ENCODE results near the gene TEX54. TPM values are rescaled to one million over a fixed set of nuclear protein-coding genes. Genes with fewer than 3 reads are reported as not detected.

TEX54 gene
- total and polyA plus RNA-seq, 11 donors, result not detected

DNA sequence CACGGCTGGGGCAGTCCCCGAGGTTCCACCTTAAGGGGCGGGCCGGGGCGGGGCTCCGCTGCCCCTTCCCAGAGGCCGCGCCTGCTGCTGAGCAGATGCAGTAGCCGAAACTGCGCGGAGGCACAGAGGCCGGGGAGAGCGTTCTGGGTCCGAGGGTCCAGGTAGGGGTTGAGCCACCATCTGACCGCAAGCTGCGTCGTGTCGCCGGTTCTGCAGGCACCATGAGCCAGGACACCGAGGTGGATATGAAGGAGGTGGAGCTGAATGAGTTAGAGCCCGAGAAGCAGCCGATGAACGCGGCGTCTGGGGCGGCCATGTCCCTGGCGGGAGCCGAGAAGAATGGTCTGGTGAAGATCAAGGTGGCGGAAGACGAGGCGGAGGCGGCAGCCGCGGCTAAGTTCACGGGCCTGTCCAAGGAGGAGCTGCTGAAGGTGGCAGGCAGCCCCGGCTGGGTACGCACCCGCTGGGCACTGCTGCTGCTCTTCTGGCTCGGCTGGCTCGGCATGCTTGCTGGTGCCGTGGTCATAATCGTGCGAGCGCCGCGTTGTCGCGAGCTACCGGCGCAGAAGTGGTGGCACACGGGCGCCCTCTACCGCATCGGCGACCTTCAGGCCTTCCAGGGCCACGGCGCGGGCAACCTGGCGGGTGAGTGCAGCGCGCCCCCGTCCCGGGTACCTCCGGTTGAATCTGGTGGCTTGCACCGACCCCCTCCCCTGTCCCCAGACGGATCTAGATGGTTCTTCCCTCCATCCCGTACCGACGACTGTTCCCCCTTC is 48.4 kb upstream of the TEX54 start, which contains the start of gene SLC3A2:
Gene SLC3A2, plus strand, starts transcription at position 94 of the 776 bp plus-strand sequence. Its CDS starts 128 bp downstream, at position 222.
- peak; percentile 88 to 93 (median 90) for DNase-seq
- H3K4me3 ChIP-seq, result peak within 1 kb of the TSS; percentile 80 to 100 (median 96)
- H3K9me3 ChIP-seq, result no peaks in the 10 kb centered on the region
- intact Hi-C loops (cut with DNase I), result loop anchor here in 2 of 10 donors (2.0 to 5.0 kb wide), 2 partner anchors 40 to 94 kb away; partner anchors contain the start of gene TMEM179B (in 1 of the 2)
- H3K27ac ChIP-seq, result peak within 1 kb of the TSS; percentile 93 to 100 (median 99)
- TF ChIP-seq POLR2A (IDR thresholded peaks at IDR 0.05), result peak; percentile 95 to 98
- TF ChIP-seq CTCF (IDR thresholded peaks at IDR 0.05), result peak; percentile 49 to 93 (median 80)
- peaks cover 13 to 53% (median 40%) of the 10 kb centered on the region in 12 donors for H3K4me1 ChIP-seq
- 0 to 1% (median 0%) methylated on average over 38 to 69 of the region's 69 CpGs for WGBS, 4 donors
- peaks cover 0 to 39% (median 36%) of the 10 kb centered on the region in 9 donors for H3K36me3 ChIP-seq
- ATAC-seq, result peak; percentile 90 to 94 (median 92)
- no peaks in the 10 kb centered on the region for H3K27me3 ChIP-seq

DNA sequence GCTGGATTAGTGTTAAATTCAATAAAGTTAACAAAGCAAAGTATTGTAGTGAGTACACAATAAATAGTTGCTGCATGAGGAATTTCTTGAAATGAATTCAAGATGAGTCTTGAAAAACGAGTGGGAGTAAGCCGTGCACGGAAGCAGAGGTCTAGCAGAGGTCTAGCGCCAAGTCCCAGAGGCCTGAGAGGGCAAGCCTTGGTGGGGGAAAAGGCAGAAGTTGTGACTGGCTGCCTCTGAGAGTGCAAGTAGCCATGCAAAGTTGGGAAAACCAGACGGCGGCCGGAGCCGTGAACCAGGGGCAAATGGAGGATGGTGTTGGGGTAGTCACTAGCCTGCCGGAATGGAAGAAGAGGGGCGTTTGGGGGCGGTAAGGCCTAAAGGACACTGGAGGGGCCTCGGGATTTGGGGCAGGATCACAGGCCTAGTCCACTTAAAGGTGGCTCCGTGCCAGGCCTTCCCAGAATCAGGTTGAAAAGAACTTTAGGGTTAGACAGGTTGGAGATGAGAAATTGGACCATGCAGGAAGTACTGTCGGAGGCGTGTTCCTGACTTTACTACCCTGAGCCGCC is 47.7 kb upstream of the TEX54 start:
- peaks cover 13 to 50% (median 40%) of the 10 kb centered on the region in 12 donors for H3K4me1 ChIP-seq
- intact Hi-C loops (cut with DNase I), result loop anchor here in 2 of 10 donors (2.0 to 5.0 kb wide), 2 partner anchors 40 to 93 kb away; partner anchors contain the start of gene TMEM179B (in 1 of the 2)
- peak in 3 of 5 donors; percentile 67 to 77 (median 68) for DNase-seq

DNA sequence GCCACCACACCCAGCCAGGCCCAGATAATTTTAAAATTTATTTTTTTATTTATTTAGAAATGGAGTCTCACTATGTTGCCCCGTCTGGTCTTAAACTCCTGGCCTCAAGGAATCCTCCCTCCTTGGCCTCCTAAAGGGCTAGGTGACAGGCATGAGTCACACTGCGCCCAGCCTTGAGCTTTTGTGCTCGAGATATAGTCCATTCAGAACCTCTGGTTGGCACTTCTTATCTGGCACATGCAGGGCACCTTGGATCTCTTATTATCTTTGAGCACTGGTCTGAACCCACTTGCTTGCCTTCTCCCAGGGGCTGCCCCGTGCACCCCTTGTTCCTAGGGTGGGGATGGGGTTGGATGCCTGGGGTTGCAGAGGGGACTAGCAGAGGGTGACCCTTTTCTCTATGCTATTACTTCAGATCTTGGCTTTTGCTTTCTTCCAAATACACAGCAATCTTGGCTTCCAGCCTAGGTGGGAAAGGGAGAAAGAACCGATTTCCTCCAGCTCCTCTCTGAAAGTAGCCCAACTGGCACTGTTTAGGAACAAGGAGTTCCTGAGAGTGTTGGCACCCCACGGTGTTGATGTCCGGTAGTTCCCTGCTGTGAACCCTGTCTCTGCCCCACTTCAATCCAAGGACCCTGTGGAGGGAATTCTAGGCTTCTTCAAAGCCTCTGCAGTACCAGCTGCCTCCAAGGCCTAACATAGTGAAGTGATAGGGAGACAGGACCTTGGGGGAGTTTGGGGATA is 46.8 kb upstream of the TEX54 start:
- DNase-seq (no peak), ATAC-seq (no peak)
- H3K4me3 ChIP-seq, result peak overlapping the region in 8 of 12 donors; percentile 82 to 100 (median 98)
- no peaks in the 10 kb centered on the region for H3K9me3 ChIP-seq
- peak overlapping the region; percentile 93 to 100 (median 99) for H3K27ac ChIP-seq
- no peaks in the 10 kb centered on the region for H3K27me3 ChIP-seq
- TF ChIP-seq POLR2A (IDR thresholded peaks at IDR 0.05), result no peak
- no peak for TF ChIP-seq CTCF (IDR thresholded peaks at IDR 0.05)
- intact Hi-C loops (cut with DNase I), result no loop called here
- H3K36me3 ChIP-seq, result peaks cover 0 to 23% (median 20%) of the 10 kb centered on the region in 9 donors
- WGBS, 4 donors, result 52 to 64% (median 57%) methylated on average over 7 of the region's 7 CpGs
- H3K4me1 ChIP-seq, result peaks cover 13 to 44% (median 39%) of the 10 kb centered on the region in 12 donors

More for the DNA sequence above, 47.7 kb upstream of the TEX54 start:
- Histone ChIP-seq H3K27me3 (no peaks in the 10 kb centered on the region), H3K27ac (peak overlapping the region; percentile 93 to 100 (median 99)), H3K36me3 (peaks cover 0 to 32% (median 29%) of the 10 kb centered on the region in 9 donors), H3K9me3 (no peaks in the 10 kb centered on the region), H3K4me3 (peak overlapping the region; percentile 80 to 100 (median 96))
- TF ChIP-seq POLR2A (IDR thresholded peaks at IDR 0.05) (no peak), CTCF (IDR thresholded peaks at IDR 0.05) (no peak)
- ATAC-seq, result peak; percentile 31 to 53 (median 34)
- 0 to 1% (median 1%) methylated on average over 16 of the region's 16 CpGs for WGBS, 4 donors
